GM23248 (cell line): ENCODE measurements around the gene SPEG. TPM values are rescaled to one million over a fixed set of nuclear protein-coding genes. Genes with fewer than 3 reads are reported as not detected.

Source experiments
- DNase-seq: peaks from one replicate; pipeline ENCODE4 v3.0.0-alpha.2; 2015
- H2AFZ ChIP-seq: fragments of 200-600 bp; sonication (generic); 2 replicates; pipeline ENCODE4 v1.6.1; 2016; ENCODE audit warnings: antibody characterized with exemption
- H3F3A ChIP-seq: fragments of 200-600 bp; sonication (generic); 2 replicates; pipeline ENCODE4 v1.6.1; 2016; ENCODE audit warnings: mild to moderate bottlenecking, antibody characterized with exemption, mixed run types; ENCODE audit not compliant: insufficient read depth
- H3K27ac ChIP-seq: fragments of 200-600 bp; sonication (generic); 2 replicates; pipeline ENCODE4 v1.5.1; 2016; ENCODE audit warnings: mild to moderate bottlenecking
- H3K27me3 ChIP-seq: fragments of 200-600 bp; sonication (generic); replicated peaks from 2 replicates; pipeline ENCODE4 v1.6.1; 2016; ENCODE audit warnings: mild to moderate bottlenecking; ENCODE audit not compliant: insufficient read depth
- H3K36me3 ChIP-seq: fragments of 200-600 bp; sonication (generic); 2 replicates; pipeline ENCODE4 v1.6.1; 2016; ENCODE audit warnings: low read depth, mild to moderate bottlenecking
- H3K4me1 ChIP-seq: fragments of 200-600 bp; sonication (generic); 2 replicates; pipeline ENCODE4 v1.6.1; 2016; ENCODE audit warnings: mild to moderate bottlenecking; ENCODE audit not compliant: insufficient read depth
- H3K4me2 ChIP-seq: fragments of 200-600 bp; sonication (generic); one replicate; pipeline ENCODE4 v1.6.1; 2016; ENCODE audit warnings: mild to moderate bottlenecking; ENCODE audit not compliant: unreplicated experiment
- H3K4me3 ChIP-seq: fragments of 200-600 bp; sonication (generic); 2 replicates; pipeline ENCODE4 v1.5.1; 2016; ENCODE audit warnings: mild to moderate bottlenecking
- H3K79me2 ChIP-seq: fragments of 200-600 bp; sonication (generic); 2 replicates; pipeline ENCODE4 v1.6.1; 2016; ENCODE audit warnings: mild to moderate bottlenecking; ENCODE audit not compliant: insufficient read depth
- H3K9ac ChIP-seq: fragments of 200-600 bp; sonication (generic); 2 replicates; pipeline ENCODE4 v1.6.1; 2016; ENCODE audit warnings: mild to moderate bottlenecking
- H3K9me2 ChIP-seq: fragments of 200-600 bp; sonication (generic); 2 replicates; pipeline ENCODE4 v1.6.1; 2016; ENCODE audit warnings: mixed run types, mild to moderate bottlenecking, moderate library complexity; ENCODE audit not compliant: insufficient read depth
- H3K9me3 ChIP-seq: fragments of 200-600 bp; sonication (generic); one replicate; pipeline ENCODE4 v1.6.1; 2017; ENCODE audit warnings: low read depth
- H4K20me1 ChIP-seq: fragments of 200-600 bp; sonication (generic); 2 replicates; pipeline ENCODE4 v1.6.0; 2016; ENCODE audit not compliant: insufficient read depth
- EZH2 ChIP-seq: fragments of 200-600 bp; sonication (generic); IDR thresholded peaks from 2 replicates; pipeline ENCODE4 v1.6.1; 2018; ENCODE audit warnings: antibody characterized with exemption, mild to moderate bottlenecking; ENCODE audit not compliant: insufficient read depth, poor library complexity, severe bottlenecking
- EZH2phosphoT487 ChIP-seq: fragments of 200-600 bp; sonication (generic); IDR thresholded peaks from 2 replicates; pipeline ENCODE4 v1.6.1; 2018; ENCODE audit warnings: antibody characterized with exemption, moderate library complexity, mild to moderate bottlenecking, low read depth; ENCODE audit not compliant: insufficient read depth
- WGBS, 2 experiments: methylation state at CpG; one replicate each; pipeline ENCODE4 v1.1.6; 2015 to 2017; ENCODE audit warnings: low lambda C conversion rate in 2 of 2, low coverage in 1 of 2; ENCODE audit errors: missing lambda C conversion rate in 2 of 2; 5-methylcytosine and 5-hydroxymethylcytosine counted together
- in situ Hi-C: fragments of 300-500 bp; cut with MboI; formaldehyde crosslinking; loops from 2 replicates; pipeline ENCODE4 v1.15.0; 2020
- polyA plus RNA-seq: library from polyadenylated mRNA; unstranded; fragments of >200 nt; fragmentation: Nextera tagmentation; extraction: Ambion mirVana; gene quantifications from 2 replicates; pipeline ENCODE4 v1.2.1, GENCODE V29; 2016
- total RNA-seq: library from RNA; depleted of rRNA; stranded (reverse); fragments of >200 nt; shearing (Covaris generic); gene quantifications from 2 replicates; pipeline ENCODE4 v1.2.3, GENCODE V29; 2014

SPEG gene
- total and polyA plus RNA-seq, 2 experiments from 2014 or later, result 9.4 to 26.5 TPM

DNA sequence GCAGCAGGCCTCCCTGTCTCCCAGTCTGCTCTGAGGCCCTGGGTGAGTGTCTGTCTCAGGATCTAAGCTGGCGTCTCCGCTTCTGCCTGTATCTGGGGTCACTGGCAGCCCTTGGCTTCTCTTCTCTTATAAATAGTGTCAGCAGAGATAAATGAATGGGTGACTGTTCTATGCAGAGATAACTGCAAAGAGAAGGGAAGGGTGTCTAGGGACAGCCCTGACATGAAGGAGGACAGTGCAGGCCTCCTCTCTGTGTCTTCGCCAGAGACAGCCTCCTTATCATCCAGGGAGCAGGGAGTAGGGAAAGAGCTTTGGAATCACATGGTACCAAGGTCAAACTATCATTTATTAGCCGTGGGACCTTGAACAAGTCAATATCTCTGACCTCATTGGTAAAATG lies 35.8 kb downstream of the SPEG start:
- 83 to 87% methylated on average over 4 of the region's 4 CpGs for WGBS, 2 experiments
- no peak overlapping the region for H3K4me3 ChIP-seq
- peaks cover 8% of the 10 kb centered on the region for H3K4me1 ChIP-seq
- H3F3A ChIP-seq, result no peaks in the 10 kb centered on the region
- H3K9me2 ChIP-seq, result no peaks in the 10 kb centered on the region
- in situ Hi-C loops, result no loop called here
- no peak overlapping the region for H3K27ac ChIP-seq
- no peaks in the 10 kb centered on the region for H3K79me2 ChIP-seq
- no peak for DNase-seq
- H4K20me1 ChIP-seq, result no peaks in the 10 kb centered on the region
- H3K27me3 ChIP-seq, result no peaks in the 10 kb centered on the region
- no peak overlapping the region for H3K4me2 ChIP-seq
- no peaks in the 10 kb centered on the region for H3K9me3 ChIP-seq
- H3K36me3 ChIP-seq, result no peaks in the 10 kb centered on the region
- no peak for TF ChIP-seq EZH2phosphoT487
- TF ChIP-seq EZH2, result no peak
- H3K9ac ChIP-seq, result no peak overlapping the region
- no peak overlapping the region for H2AFZ ChIP-seq

GRCh38 chr2:219471476-219472371 lies 37.1 kb downstream of the SPEG start:
- Histone ChIP-seq H3F3A (no peaks in the 10 kb centered on the region), H4K20me1 (no peaks in the 10 kb centered on the region), H3K9me3 (no peaks in the 10 kb centered on the region), H2AFZ (no peak overlapping the region), H3K36me3 (no peaks in the 10 kb centered on the region), H3K4me3 (no peak overlapping the region), H3K9ac (no peak overlapping the region), H3K9me2 (no peaks in the 10 kb centered on the region), H3K27me3 (no peaks in the 10 kb centered on the region), H3K4me2 (no peak overlapping the region), H3K4me1 (peaks cover 8% of the 10 kb centered on the region), H3K79me2 (no peaks in the 10 kb centered on the region), H3K27ac (no peak overlapping the region)
- TF ChIP-seq EZH2phosphoT487 (no peak), EZH2 (no peak)
- 83 to 86% methylated on average over 20 to 22 of the region's 22 CpGs for WGBS, 2 experiments
- no peak for DNase-seq
- in situ Hi-C loops, result no loop called here

GRCh38 chr2:219472629-219473187 lies 38.1 kb downstream of the SPEG start:
- no peaks in the 10 kb centered on the region for H4K20me1 ChIP-seq
- H3K4me3 ChIP-seq, result no peak overlapping the region
- no peaks in the 10 kb centered on the region for H3K79me2 ChIP-seq
- no peaks in the 10 kb centered on the region for H3K9me2 ChIP-seq
- no peak for TF ChIP-seq EZH2phosphoT487
- TF ChIP-seq EZH2, result no peak
- peaks cover 8% of the 10 kb centered on the region for H3K4me1 ChIP-seq
- no peaks in the 10 kb centered on the region for H3F3A ChIP-seq
- no peak overlapping the region for H3K4me2 ChIP-seq
- no peaks in the 10 kb centered on the region for H3K27me3 ChIP-seq
- no peak overlapping the region for H3K9ac ChIP-seq
- H3K36me3 ChIP-seq, result no peaks in the 10 kb centered on the region
- in situ Hi-C loops, result no loop called here
- H3K27ac ChIP-seq, result no peak overlapping the region
- no peaks in the 10 kb centered on the region for H3K9me3 ChIP-seq
- H2AFZ ChIP-seq, result no peak overlapping the region
- no peak for DNase-seq
- 86 to 89% methylated on average over 12 of the region's 12 CpGs for WGBS, 2 experiments

DNA sequence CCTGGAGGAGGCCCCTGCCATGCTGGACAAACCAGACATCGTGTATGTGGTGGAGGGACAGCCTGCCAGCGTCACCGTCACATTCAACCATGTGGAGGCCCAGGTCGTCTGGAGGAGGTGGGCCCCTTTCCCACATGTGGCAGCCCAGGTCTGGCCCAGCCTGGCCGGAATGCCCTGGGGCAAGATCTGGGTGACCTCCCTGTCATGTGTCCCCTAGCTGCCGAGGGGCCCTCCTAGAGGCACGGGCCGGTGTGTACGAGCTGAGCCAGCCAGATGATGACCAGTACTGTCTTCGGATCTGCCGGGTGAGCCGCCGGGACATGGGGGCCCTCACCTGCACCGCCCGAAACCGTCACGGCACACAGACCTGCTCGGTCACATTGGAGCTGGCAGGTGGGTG lies 38.9 kb downstream of the SPEG start:
- Histone ChIP-seq H3K9me2 (no peaks in the 10 kb centered on the region), H3K9ac (no peak overlapping the region), H3K27me3 (no peaks in the 10 kb centered on the region), H3K9me3 (no peaks in the 10 kb centered on the region), H3F3A (no peaks in the 10 kb centered on the region), H3K4me2 (no peak overlapping the region), H4K20me1 (no peaks in the 10 kb centered on the region), H3K27ac (no peak overlapping the region), H3K4me3 (no peak overlapping the region), H3K36me3 (no peaks in the 10 kb centered on the region), H3K4me1 (peaks cover 8% of the 10 kb centered on the region), H2AFZ (no peak overlapping the region), H3K79me2 (no peaks in the 10 kb centered on the region)
- DNase-seq, result no peak
- WGBS, 2 experiments, result 75% methylated on average over 15 to 17 of the region's 18 CpGs
- in situ Hi-C loops, result no loop called here
- no peak for TF ChIP-seq EZH2
- TF ChIP-seq EZH2phosphoT487, result no peak
